HEK293T (cell line): ENCODE measurements around the gene EPB41L3.

Source experiments
- ELF4 ChIP-seq: fragments of 450-650 bp; IDR thresholded peaks from 2 replicates; pipeline ENCODE4 v1.6.1; 2017; ENCODE audit warnings: antibody characterized with exemption
- FOXK2 ChIP-seq: fragments of 450-650 bp; IDR thresholded peaks from 2 replicates; pipeline ENCODE4 v1.6.1; 2016; ENCODE audit warnings: mild to moderate bottlenecking
- FOXM1 ChIP-seq: fragments of 450-650 bp; IDR thresholded peaks from 2 replicates; pipeline ENCODE4 v1.6.1; 2017; ENCODE audit warnings: mild to moderate bottlenecking, borderline replicate concordance
- L3MBTL2 ChIP-seq: fragments of 450-650 bp; conservative IDR thresholded peaks from 2 replicates; pipeline ENCODE4 v1.6.1; 2016; ENCODE audit warnings: mild to moderate bottlenecking
- SP1 ChIP-seq: fragments of 450-650 bp; IDR thresholded peaks from 2 replicates; pipeline ENCODE4 v1.6.1; 2017
- SUZ12 ChIP-seq: fragments of 450-650 bp; IDR thresholded peaks from 2 replicates; pipeline ENCODE4 v1.6.1; 2016; ENCODE audit warnings: mild to moderate bottlenecking
- TARDBP ChIP-seq: fragments of 450-650 bp; IDR thresholded peaks from 2 replicates; pipeline ENCODE4 v1.6.1; 2016

- TF ChIP-seq L3MBTL2 (no peak), SP1 (no peak), FOXM1 (no peak), ELF4 (no peak), SUZ12 (no peak), TARDBP (no peak), FOXK2 (no peak)
These were observed 129.3 kb downstream of the EPB41L3 start for GRCh38 chr18:5414546-5414945.
